GDM1 (cell line): ENCODE measurements around the gene SPESP1.
"Not testable (repeated sequence)": the region's sequence is repeated elsewhere in the genome, so short reads cannot be mapped to it uniquely, and the experiment has no call there.

Experiments
- DNase-seq: peaks from one replicate; lab custom pipeline; 2025; lab: John Stamatoyannopoulos, UW

Gene SPESP1

GRCh38 chr15:68963719-68964118, 33.4 kb downstream of the SPESP1 start:
- not testable (repeated sequence) for DNase-seq

GRCh38 chr15:68966996-68967395, 36.7 kb downstream of the SPESP1 start:
- DNase-seq, result no peak

- no peak for DNase-seq
These were observed 37.6 kb downstream of the SPESP1 start for GRCh38 chr15:68967948-68968347.

GRCh38 chr15:68969298-68969697, 39.0 kb downstream of the SPESP1 start:
- no peak for DNase-seq

- DNase-seq, result no peak
These were observed 42.1 kb downstream of the SPESP1 start for GRCh38 chr15:68972201-68973065.

GRCh38 chr15:68975651-68976160, 45.4 kb downstream of the SPESP1 start:
- not testable (repeated sequence) for DNase-seq

GRCh38 chr15:68977426-68977825, 47.1 kb downstream of the SPESP1 start:
- DNase-seq, result not testable (repeated sequence)

GRCh38 chr15:68979006-68979405, 48.7 kb downstream of the SPESP1 start:
- DNase-seq, result no peak

- DNase-seq, result no peak
These were observed 49.5 kb downstream of the SPESP1 start for GRCh38 chr15:68979816-68980215.

- no peak for DNase-seq
These were observed 50.5 kb downstream of the SPESP1 start for GRCh38 chr15:68980786-68981185.

- DNase-seq, result no peak
These were observed 51.6 kb downstream of the SPESP1 start for GRCh38 chr15:68981941-68982340.

- no peak for DNase-seq
These were observed 52.7 kb downstream of the SPESP1 start for GRCh38 chr15:68982976-68983563.

GRCh38 chr15:68983961-68984481, 53.7 kb downstream of the SPESP1 start:
- no peak for DNase-seq

- DNase-seq, result no peak
These were observed 54.3 kb downstream of the SPESP1 start for GRCh38 chr15:68984586-68984985.

GRCh38 chr15:68985361-68985891, 55.1 kb downstream of the SPESP1 start:
- DNase-seq, result no peak

- no peak for DNase-seq
These were observed 56.0 kb downstream of the SPESP1 start for GRCh38 chr15:68986322-68986721.

- no peak for DNase-seq
These were observed 56.8 kb downstream of the SPESP1 start for GRCh38 chr15:68987120-68987519.

GRCh38 chr15:68987676-68988075, 57.4 kb downstream of the SPESP1 start:
- no peak for DNase-seq

- DNase-seq, result no peak
These were observed 59.4 kb downstream of the SPESP1 start for GRCh38 chr15:68989541-68990230.

- DNase-seq, result no peak
These were observed 60.1 kb downstream of the SPESP1 start for GRCh38 chr15:68990231-68990991.

GRCh38 chr15:68990992-68991500, 60.7 kb downstream of the SPESP1 start:
- no peak for DNase-seq
